Prostate gland (tissue), 2 donors: ENCODE data around the gene PTPRO.

Source experiments
- POLR2A ChIP-seq: fragments of 450-650 bp; IDR thresholded peaks from one replicate; pipeline ENCODE4 v1.6.1; 2016; ENCODE audit warnings: antibody characterized with exemption, mild to moderate bottlenecking
- POLR2AphosphoS5 ChIP-seq: sonication (generic); formaldehyde crosslinking; IDR thresholded peaks from one replicate; pipeline ENCODE4 v1.6.1; 2017; ENCODE audit warnings: antibody characterized with exemption
- TF ChIP-seq, protein P1 (sequence below), 4 experiments: fragments of 200-600 bp in 2 of 4; fragments of 450-650 bp in 2 of 4; sonication (generic) in 2 of 4; IDR thresholded peaks; 1 replicate in 3 of 4; 2 replicates in 1 of 4; pipeline ENCODE4 v1.5.1; 2016 to 2019; ENCODE audit warnings: antibody characterized with exemption in 4 of 4, mild to moderate bottlenecking in 2 of 4, moderate library complexity in 2 of 4

DNA sequence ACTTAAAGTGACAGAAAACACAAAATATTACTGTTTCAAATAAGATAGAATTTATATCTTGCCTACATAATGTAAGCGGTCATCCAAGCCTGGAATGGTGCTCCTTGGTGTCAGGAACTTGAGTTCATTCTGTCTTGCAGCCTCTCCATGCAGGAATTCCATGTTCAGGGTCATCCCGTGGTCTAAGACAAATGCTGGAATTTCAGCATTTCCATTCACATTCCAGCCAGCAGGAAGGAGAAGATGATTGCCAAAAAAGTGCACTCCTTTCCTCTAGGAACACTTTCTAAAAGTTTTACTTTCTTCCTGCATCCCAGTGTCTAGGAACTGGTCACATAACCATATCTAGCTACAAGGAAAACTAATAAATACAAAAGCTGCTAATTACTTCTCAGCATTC, 106.3 kb downstream of the PTPRO start:
- TF ChIP-seq, protein P1, sequence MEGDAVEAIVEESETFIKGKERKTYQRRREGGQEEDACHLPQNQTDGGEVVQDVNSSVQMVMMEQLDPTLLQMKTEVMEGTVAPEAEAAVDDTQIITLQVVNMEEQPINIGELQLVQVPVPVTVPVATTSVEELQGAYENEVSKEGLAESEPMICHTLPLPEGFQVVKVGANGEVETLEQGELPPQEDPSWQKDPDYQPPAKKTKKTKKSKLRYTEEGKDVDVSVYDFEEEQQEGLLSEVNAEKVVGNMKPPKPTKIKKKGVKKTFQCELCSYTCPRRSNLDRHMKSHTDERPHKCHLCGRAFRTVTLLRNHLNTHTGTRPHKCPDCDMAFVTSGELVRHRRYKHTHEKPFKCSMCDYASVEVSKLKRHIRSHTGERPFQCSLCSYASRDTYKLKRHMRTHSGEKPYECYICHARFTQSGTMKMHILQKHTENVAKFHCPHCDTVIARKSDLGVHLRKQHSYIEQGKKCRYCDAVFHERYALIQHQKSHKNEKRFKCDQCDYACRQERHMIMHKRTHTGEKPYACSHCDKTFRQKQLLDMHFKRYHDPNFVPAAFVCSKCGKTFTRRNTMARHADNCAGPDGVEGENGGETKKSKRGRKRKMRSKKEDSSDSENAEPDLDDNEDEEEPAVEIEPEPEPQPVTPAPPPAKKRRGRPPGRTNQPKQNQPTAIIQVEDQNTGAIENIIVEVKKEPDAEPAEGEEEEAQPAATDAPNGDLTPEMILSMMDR (IDR thresholded peaks at IDR 0.05), result no peak
- TF ChIP-seq POLR2AphosphoS5 (no peak), POLR2A (no peak)
